A673 (cell line): ENCODE results near the gene ENTPD2.

Experiments used
- CTCF ChIP-seq: fragments of 300-800, 200-600 bp; sonication (generic); conservative IDR thresholded peaks from 2 replicates; pipeline ENCODE4 v1.5.1; 2017; ENCODE audit warnings: low read depth, mild to moderate bottlenecking, antibody characterized with exemption, low read length, moderate library complexity, mixed read lengths
- EZH2 ChIP-seq: fragments of 200-600 bp; sonication (generic); IDR thresholded peaks from 2 replicates; pipeline ENCODE4 v1.6.1; 2017; ENCODE audit warnings: borderline replicate concordance, low read depth, mild to moderate bottlenecking, mixed read lengths, antibody characterized with exemption, low read length; ENCODE audit not compliant: poor library complexity, severe bottlenecking

GRCh38 chr9:137015540-137015930 is 38.3 kb downstream of the ENTPD2 start:
- TF ChIP-seq CTCF, result no peak
- no peak for TF ChIP-seq EZH2
